NCI-H345 treated with DMSO at 0.1 percent for 48 hours (cell line): ENCODE results near the gene LENG8.

Source experiments
- DNase-seq: peaks from one replicate; lab custom pipeline; 2025; ENCODE audit not compliant: unreplicated experiment; lab: John Stamatoyannopoulos, UW

LENG8 gene

GRCh38 chr19:54422136-54422535, 26.9 kb upstream of the LENG8 start:
- peak; percentile 29 for DNase-seq

- no peak for DNase-seq
Measured at GRCh38 chr19:54424201-54424600, 24.8 kb upstream of the LENG8 start.

GRCh38 chr19:54424660-54425381, 24.2 kb upstream of the LENG8 start:
- no peak for DNase-seq

GRCh38 chr19:54425382-54425723, 23.6 kb upstream of the LENG8 start:
- no peak for DNase-seq

- DNase-seq, result no peak
Measured at GRCh38 chr19:54426291-54426931, 22.6 kb upstream of the LENG8 start.

GRCh38 chr19:54427586-54427985, 21.4 kb upstream of the LENG8 start:
- no peak for DNase-seq

GRCh38 chr19:54428323-54429175, 20.4 kb upstream of the LENG8 start:
- no peak for DNase-seq

- no peak for DNase-seq
Measured at GRCh38 chr19:54429176-54429495, 19.9 kb upstream of the LENG8 start.

GRCh38 chr19:54429545-54430227, 19.3 kb upstream of the LENG8 start:
- DNase-seq, result no peak

GRCh38 chr19:54430306-54431254, 18.4 kb upstream of the LENG8 start:
- no peak for DNase-seq

GRCh38 chr19:54431255-54431838, 17.7 kb upstream of the LENG8 start:
- DNase-seq, result peak; percentile 10

GRCh38 chr19:54432144-54432738, 16.8 kb upstream of the LENG8 start:
- DNase-seq, result no peak

- DNase-seq, result no peak
Measured at GRCh38 chr19:54433697-54434096, 15.3 kb upstream of the LENG8 start.

GRCh38 chr19:54434112-54434872, 14.7 kb upstream of the LENG8 start:
- no peak for DNase-seq

GRCh38 chr19:54434873-54435214, 14.2 kb upstream of the LENG8 start:
- DNase-seq, result no peak

GRCh38 chr19:54435551-54436016, 13.4 kb upstream of the LENG8 start:
- no peak for DNase-seq

GRCh38 chr19:54436031-54436523, 12.9 kb upstream of the LENG8 start:
- DNase-seq, result no peak

- no peak for DNase-seq
Measured at GRCh38 chr19:54436628-54437252, 12.3 kb upstream of the LENG8 start.
